Fibroblast of skin of left biceps (primary cell): Measurements from ENCODE around the gene GLCCI1.

ENCODE experiments used
- DNase-seq, 2 experiments: peaks; one replicate each; pipeline ENCODE4 v3.0.0-alpha.2; 2013; ENCODE audit warnings: low read depth in 2 of 2

Gene GLCCI1

DNA sequence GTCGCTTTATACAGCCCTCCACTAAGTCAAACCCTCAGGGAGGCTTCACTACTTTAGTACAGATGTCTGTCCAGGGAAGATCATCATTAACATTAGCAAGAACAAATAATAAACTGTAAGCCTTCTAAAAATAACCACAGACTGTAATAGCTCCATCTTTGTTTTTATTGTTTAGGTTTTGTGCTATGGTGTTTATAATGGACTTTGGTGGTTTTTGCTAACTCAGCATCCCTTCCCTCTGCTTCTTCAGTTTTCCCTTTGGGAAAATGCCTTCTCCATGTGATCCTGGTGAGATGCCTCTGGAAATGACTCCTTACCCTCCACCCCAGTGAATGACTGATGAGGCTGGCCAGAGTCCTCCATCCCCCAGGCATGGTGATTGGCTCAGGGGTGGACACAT lies 162.1 kb downstream of the GLCCI1 start:
- no peak for DNase-seq

DNA sequence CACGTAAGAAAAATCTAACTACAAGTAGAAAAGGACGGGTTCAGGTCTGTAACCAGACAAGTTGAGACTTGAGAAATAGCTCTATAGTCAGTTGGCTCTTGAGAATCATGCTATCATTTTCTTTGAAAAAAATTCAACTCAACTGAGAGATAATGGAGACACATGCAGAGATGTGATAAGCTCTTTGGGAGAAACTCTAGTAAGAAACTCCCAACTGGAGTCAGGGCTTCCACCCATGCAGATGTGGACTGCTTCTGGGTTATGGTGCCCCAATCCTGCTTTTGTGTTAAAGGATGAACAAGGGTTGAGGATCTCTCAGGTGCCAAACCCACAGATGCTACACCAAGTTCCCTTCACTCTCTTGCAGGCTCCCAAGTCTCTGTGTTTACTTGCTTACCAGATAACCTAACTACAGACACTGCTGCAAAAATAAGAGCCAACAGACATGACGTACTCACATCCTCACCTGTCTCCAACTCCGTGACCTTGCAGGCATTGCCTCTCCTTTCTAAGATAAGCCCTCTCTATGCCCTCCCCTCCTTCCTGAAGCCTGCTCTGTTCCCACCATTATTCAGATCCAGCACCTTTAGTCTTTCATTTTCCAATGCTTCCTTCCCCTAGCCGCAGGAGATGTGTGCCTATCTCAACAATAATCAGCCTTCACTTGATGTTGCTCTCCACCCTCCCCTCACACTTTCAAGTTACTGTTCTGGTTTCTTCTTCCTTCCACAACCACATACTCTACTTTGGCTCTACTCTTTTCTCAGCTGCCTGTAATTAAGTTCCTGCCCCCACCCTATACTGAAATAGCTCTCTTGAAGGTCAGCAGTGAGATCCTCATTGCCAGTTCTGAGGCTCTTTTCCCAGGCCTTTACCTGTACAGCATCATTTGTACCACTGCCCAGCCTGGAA lies 163.4 kb downstream of the GLCCI1 start:
- no peak for DNase-seq

DNA sequence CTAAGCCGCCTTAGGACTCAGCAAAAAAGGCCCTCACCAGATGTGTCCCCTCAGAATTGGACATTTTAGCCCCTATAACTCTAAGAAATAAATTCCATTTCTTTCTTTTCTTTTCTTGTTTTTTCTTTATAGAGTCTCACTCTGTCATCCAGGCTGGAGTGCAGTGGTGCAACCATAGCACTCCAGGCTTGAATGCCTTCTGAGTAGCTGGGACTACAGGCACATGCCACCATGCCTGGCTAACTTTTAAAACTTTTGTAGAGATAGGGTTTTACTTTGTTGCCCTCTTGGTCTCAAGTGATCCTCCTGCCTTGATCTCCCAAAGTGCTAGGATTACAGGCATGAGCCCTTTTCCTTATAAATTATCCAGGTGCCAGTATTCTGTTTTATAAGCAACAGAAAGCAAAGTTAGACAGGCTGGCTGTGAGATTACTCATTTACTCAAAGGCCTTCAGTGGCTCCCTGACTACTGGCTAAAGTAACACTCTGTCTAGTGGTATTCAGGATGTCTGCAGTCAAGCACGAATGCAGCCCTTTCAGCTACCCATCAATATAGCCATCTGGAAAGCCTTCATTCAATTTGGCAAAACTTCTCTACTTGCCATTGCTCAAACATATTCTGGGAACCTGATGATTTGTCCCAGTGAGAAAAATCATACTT lies 164.7 kb downstream of the GLCCI1 start:
- no peak for DNase-seq

DNA sequence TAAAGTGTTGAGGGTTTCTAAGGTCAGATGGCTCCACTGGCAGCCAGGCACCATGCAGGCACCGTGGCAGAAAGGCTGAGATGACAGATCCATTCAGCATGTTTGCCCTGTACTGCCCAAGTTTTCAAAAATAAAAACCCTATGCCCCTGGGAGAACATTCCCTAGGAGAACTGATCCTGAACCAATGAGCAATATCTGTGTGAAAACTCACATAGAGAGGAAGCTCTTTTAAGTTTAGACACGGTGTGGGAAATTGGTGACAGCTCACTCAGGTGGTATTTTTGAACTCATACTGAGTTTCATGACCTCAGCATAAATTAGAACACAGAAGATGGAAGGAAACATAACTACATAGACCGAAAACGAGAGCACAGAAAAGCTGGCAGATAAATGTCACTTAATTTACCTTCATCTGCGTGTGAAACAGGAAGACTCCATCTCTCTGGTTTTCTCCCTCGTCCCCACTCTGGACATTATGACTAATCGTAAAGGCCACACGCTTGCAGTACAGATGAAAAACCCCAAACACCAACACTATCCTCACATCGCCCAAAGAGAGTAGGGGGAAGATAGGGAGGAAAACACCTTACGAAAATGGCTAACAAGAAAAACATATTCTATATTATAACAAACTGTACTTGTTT lies 165.6 kb downstream of the GLCCI1 start:
- no peak for DNase-seq

- DNase-seq: no peak
Measured at GRCh38 chr7:8135417-8135816, 166.8 kb downstream of the GLCCI1 start.

- DNase-seq: no peak
Measured at GRCh38 chr7:8136051-8136730, 167.6 kb downstream of the GLCCI1 start.
